Measurements from ENCODE around the gene MGAT1.
A peak's percentile ranks its signal among the peaks of the same experiment; 100 is the strongest.
"Not testable (repeated sequence)": the region's sequence is repeated elsewhere in the genome, so short reads cannot be mapped to it uniquely, and the experiment has no call there.

The MGAT1 gene

GRCh38 chr5:180784497-180785097 is 18.0 kb downstream of the MGAT1 start:
- peak; percentile 84 for DNase-seq

GRCh38 chr5:180783340-180784052 is 19.1 kb downstream of the MGAT1 start:
- no peak for DNase-seq

- no peak for DNase-seq
These were observed 19.9 kb downstream of the MGAT1 start for GRCh38 chr5:180782748-180783147.

- DNase-seq, result not testable (repeated sequence)
These were observed 20.7 kb downstream of the MGAT1 start for GRCh38 chr5:180781900-180782326.

- DNase-seq, result no peak
These were observed 22.5 kb downstream of the MGAT1 start for GRCh38 chr5:180779985-180780610.

GRCh38 chr5:180777475-180777874 is 25.1 kb downstream of the MGAT1 start:
- DNase-seq, result no peak

GRCh38 chr5:180776376-180776775 is 26.2 kb downstream of the MGAT1 start:
- no peak for DNase-seq

GRCh38 chr5:180775624-180776023 is 27.0 kb downstream of the MGAT1 start:
- no peak for DNase-seq

GRCh38 chr5:180771839-180772238 is 30.8 kb downstream of the MGAT1 start:
- DNase-seq, result no peak

GRCh38 chr5:180769821-180770220 is 32.8 kb downstream of the MGAT1 start:
- no peak for DNase-seq

GRCh38 chr5:180755601-180756000 is 47.0 kb downstream of the MGAT1 start:
- no peak for DNase-seq

- no peak for DNase-seq
These were observed 58.4 kb downstream of the MGAT1 start for GRCh38 chr5:180744253-180744652.

- no peak for DNase-seq
These were observed 59.9 kb downstream of the MGAT1 start for GRCh38 chr5:180742727-180743126.

- not testable (repeated sequence) for DNase-seq
These were observed 61.7 kb downstream of the MGAT1 start for GRCh38 chr5:180740953-180741352.

GRCh38 chr5:180739958-180740357 is 62.6 kb downstream of the MGAT1 start, which contains the start of gene OR2Y1:
Gene OR2Y1, minus strand, starts transcription at chr5:180740058. Its CDS starts 0 bp downstream, at chr5:180740058.
- no peak for DNase-seq

GRCh38 chr5:180739271-180739670 is 63.3 kb downstream of the MGAT1 start:
- DNase-seq, result no peak

GRCh38 chr5:180736536-180736935 is 66.1 kb downstream of the MGAT1 start:
- DNase-seq, result no peak

All from CD4-positive, alpha-beta T cell treated with Interleukin-17A for 4 hours (primary cell).